NCI-H2171 (cell line): ENCODE data around the gene RETSAT.
A peak's percentile ranks its signal among the peaks of the same experiment; 100 is the strongest.
"Not testable (repeated sequence)": the region's sequence is repeated elsewhere in the genome, so short reads cannot be mapped to it uniquely, and the experiment has no call there.

ENCODE experiments used
- DNase-seq: peaks from one replicate; lab custom pipeline; 2025; lab: John Stamatoyannopoulos, UW

Gene RETSAT

GRCh38 chr2:85330839-85331636, 23.3 kb downstream of the RETSAT start:
- DNase-seq = no peak

GRCh38 chr2:85329701-85330100, 24.6 kb downstream of the RETSAT start:
- DNase-seq = not testable (repeated sequence)

GRCh38 chr2:85329181-85329651, 25.1 kb downstream of the RETSAT start:
- DNase-seq = no peak

GRCh38 chr2:85327822-85328617, 26.3 kb downstream of the RETSAT start, which contains the start of gene TGOLN2:
TSS of gene TGOLN2 (minus strand) at chr2:85327989. CDS start at chr2:85327962, 27 bp downstream.
- DNase-seq = peak; percentile 93

GRCh38 chr2:85327160-85327821, 27.0 kb downstream of the RETSAT start:
- no peak for DNase-seq

GRCh38 chr2:85326406-85327159, 27.7 kb downstream of the RETSAT start:
- no peak for DNase-seq

- DNase-seq = no peak
Observed at GRCh38 chr2:85325466-85325811, 28.9 kb downstream of the RETSAT start.

- DNase-seq = no peak
Observed at GRCh38 chr2:85324639-85325465, 29.5 kb downstream of the RETSAT start.

- DNase-seq = not testable (repeated sequence)
Observed at GRCh38 chr2:85323988-85324367, 30.4 kb downstream of the RETSAT start.

GRCh38 chr2:85323351-85323987, 30.9 kb downstream of the RETSAT start:
- no peak for DNase-seq

GRCh38 chr2:85319796-85320195, 34.5 kb downstream of the RETSAT start:
- DNase-seq = no peak

GRCh38 chr2:85318222-85319074, 35.9 kb downstream of the RETSAT start:
- DNase-seq = no peak

GRCh38 chr2:85315921-85316320, 38.4 kb downstream of the RETSAT start:
- not testable (repeated sequence) for DNase-seq

- no peak for DNase-seq
Observed at GRCh38 chr2:85314884-85315242, 39.5 kb downstream of the RETSAT start.

- DNase-seq = no peak
Observed at GRCh38 chr2:85312404-85312803, 41.9 kb downstream of the RETSAT start.

GRCh38 chr2:85310330-85310729, 44.0 kb downstream of the RETSAT start:
- no peak for DNase-seq

- no peak for DNase-seq
Observed at GRCh38 chr2:85309699-85310321, 44.5 kb downstream of the RETSAT start.

- no peak for DNase-seq
Observed at GRCh38 chr2:85308896-85309555, 45.3 kb downstream of the RETSAT start.
